CD4-positive, alpha-beta T cell treated with Interleukin-15 for 1 hour (primary cell): ENCODE data around the gene STK38.
"Not testable (repeated sequence)": the region's sequence is repeated elsewhere in the genome, so short reads cannot be mapped to it uniquely, and the experiment has no call there.

Experiments used
- DNase-seq: peaks from one replicate; pipeline ENCODE4 v3.0.0-alpha.2; 2020

Gene STK38

DNA sequence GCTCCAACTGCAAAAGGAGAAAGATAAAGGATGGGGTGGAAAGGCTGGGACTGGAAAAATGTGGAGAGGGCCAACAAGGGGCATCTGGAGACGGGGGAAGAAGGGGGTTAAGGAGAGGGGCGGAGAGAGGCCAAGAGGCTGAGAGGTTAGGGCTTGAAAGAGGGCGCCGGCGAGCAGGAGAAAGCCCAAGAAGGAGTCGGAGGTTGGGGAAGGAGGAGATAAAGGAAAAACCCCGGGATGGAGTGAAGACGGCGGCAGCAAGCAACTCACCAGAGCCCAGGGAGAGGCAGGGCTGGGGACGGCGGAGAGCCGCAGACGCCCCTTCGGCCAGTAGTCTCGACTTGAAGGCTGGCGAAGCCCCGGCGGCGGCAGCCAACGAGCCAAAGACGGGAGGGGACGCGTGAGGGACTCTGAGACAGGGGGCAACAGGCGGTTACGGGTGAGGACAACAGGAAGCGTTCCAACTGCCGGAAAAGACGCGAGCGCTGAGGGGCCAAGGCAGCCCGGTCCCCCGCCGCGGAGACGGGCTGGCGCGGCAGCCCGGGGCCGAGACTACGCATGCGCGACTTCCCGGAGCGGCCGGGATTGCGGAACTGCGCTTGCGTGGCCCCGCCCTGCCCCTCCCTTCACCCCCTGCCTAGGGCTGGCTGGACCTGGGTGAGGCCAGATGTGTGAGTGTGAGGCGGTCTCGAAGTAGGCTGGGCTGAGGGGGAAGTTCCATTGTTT, at the start of gene STK38:
Gene STK38, minus strand, starts transcription at position 560 of the 726 bp plus-strand sequence. CDS start 7,277 bp downstream, outside the sequence.
- peak; percentile 93 for DNase-seq

GRCh38 chr6:36596356-36596755, 49.1 kb upstream of the STK38 start:
- DNase-seq = no peak

DNA sequence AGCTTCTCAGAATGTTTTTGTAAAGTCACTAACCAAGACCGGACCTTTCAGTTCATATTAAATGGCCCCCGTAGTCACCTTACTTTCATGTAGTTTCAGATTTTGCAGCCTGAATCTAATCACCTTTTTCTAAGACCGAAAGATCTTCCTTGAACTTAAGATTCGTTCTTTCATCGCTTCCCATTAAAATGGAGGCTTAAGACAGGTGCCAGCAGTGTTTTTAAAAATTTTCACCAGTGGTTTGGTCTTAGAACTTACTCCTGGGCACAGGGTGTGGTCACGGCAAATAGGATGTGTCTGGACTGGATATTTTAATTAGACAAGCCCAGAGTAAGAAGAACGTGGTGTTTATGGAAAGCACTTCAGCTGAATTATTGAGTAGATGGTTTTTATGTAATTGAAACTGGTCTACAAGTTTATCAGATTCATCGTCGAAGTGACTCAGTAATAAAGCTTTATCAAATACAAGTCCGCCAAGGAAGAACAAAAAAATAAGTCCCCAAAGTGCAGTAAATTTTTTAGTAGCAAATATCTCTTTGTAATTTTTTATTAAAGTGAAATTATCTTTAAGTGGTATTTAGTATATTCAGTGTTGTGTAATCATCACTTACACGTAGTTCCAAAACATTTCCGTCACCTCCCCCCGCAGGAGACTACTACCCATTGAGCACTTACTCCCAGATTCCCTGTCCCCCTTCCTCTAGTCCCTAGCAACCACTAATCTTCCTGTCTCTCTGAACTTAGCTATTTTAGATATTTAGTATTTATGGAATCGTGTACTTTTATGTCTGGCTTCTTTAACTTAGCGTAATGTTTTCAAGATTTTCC, 47.8 kb upstream of the STK38 start:
- no peak for DNase-seq

DNA sequence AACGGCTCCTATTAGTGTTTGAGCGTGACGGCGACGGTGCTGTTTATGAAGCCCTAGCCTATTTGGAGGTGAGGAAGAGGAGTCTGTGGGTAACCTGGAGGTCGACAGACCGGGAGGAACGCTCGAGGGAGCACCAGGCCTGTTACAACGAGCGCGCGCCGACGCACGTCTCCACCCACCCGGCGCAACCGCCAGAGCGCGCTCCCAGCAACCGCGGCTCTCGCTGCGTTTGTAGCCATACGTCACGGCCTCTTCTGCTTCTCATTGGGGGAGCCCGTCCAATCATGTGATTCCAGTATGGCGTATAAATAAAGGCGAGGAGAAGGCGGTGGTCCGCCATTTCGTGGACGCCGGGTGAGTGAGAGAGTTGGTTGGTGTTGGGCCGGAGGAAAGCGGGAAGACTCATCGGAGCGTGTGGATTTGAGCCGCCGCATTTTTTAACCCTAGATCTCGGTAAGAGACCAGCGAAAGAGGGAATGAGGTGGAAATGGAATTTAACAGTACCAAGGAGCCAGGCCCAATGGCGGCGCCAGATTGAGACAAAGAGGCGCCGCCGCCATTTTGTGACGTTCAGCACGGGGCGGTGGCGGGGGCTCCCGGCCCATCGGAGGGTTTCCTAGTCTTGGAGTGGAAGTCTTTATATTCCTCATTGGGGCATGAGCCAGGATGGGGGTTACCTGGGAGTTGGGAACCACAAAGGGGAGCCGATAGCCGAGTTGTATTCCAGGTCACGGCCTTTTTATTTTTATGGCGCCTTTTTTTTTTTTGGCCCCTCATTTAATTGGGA, 46.9 kb upstream of the STK38 start, which contains the start of gene SRSF3:
Gene SRSF3, plus strand, starts transcription at position 334 of the 787 bp plus-strand sequence. CDS start 2,401 bp downstream, outside the sequence.
- peak; percentile 98 for DNase-seq

GRCh38 chr6:36593569-36594028, 46.3 kb upstream of the STK38 start:
- peak; percentile 51 for DNase-seq

GRCh38 chr6:36592221-36592655, 45.0 kb upstream of the STK38 start:
- peak; percentile 25 for DNase-seq

DNA sequence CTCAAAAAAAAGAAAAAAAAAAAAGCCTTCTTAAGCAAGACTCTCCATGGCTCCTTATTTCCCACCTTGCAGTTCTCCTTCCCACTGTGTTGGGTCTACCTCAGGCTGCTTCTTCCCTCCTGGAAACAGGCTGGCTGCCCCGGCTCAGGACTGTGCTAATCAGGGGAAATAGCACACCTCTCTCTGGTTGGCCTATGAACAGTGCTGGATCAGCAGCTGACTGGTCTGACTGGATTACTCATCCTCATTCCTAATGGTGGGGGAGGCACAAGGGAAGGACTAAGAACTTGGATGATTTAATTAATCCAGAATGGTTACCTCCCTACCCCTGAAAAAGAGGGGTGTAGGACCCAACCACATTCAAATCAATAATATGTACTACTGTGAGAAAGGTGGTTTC, 43.0 kb upstream of the STK38 start:
- no peak for DNase-seq

DNA sequence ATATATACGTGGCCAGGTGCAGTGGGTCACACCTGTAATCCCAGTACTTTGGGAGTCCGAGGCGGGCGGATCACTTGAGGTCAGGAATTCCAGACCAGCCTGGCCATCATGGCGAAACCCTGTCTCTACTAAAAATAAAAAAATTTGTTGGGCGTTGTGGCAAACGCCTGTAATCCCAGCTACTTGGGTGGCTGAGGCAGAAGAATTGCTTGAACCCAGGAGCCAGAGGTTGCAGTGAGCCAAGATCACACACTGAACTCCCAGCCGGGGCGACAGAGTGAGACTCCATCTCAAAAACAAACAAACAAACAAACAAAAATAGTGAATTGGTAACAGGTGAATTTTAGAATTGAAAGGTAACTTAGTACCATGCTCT, 41.7 kb upstream of the STK38 start:
- not testable (repeated sequence) for DNase-seq

- no peak for DNase-seq
Observed at GRCh38 chr6:36586606-36587005, 39.3 kb upstream of the STK38 start.

GRCh38 chr6:36581716-36582115, 34.4 kb upstream of the STK38 start:
- DNase-seq = no peak

DNA sequence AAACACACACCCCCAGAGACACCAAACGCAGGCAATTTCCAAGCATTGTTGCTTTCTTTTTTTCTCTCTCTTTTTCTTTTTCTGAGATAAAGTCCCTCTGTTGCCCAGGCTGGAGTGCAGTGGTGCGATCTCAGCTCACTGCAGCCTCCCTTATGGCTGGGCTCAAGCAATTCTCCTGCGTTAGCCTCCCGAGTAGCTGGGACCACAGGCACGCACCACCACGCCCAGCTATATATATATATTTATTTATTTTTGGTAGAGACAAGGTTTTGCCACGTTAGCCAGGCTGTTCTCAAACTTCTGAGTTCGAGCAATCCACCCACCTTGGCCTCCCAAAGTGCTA, 32.9 kb upstream of the STK38 start:
- DNase-seq = no peak

DNA sequence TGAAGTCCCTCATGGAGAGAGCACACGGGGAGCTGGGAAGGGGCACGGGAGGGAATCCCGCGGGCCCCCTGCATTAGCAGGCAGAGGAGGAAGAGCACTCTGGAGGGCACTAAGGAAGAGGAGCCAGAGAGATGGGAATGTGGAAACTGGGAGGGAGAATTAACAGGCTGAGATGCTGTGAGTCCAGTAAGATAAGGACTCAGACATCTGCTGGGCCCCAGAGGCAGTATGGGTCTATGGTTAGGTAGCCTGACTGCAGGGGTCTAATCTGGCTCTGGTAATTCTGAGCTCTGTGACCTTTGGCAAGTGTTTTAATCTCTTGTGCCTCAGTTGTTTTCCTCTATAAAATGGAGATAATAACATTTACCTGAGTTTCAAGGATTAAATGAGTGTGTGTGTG, 31.2 kb upstream of the STK38 start:
- DNase-seq = no peak

- DNase-seq = no peak
Observed at GRCh38 chr6:36578030-36578429, 30.8 kb upstream of the STK38 start.

DNA sequence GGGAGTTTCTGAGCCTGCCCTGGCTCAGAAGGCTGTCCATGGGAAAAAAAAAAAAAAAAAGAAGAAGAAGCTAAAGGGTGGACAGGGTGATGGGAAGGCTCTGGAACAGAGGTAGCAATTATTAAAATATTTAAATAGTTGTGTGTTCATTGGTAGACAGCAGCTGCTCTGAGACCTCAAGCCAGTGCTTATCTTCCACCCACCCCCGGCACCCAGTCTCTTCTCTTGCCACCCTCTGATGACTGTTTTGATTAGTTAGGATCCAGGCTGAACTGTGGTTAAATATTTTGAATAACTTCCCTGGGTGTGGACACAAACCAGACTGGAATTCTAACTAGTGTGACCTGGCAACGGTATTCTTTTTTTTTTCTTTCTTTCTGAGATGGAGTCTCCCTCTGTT, 30.0 kb upstream of the STK38 start:
- DNase-seq = no peak

GRCh38 chr6:36576578-36576977, 29.3 kb upstream of the STK38 start:
- DNase-seq = no peak

GRCh38 chr6:36574679-36575078, 27.4 kb upstream of the STK38 start:
- DNase-seq = no peak

- DNase-seq = not testable (repeated sequence)
Observed at GRCh38 chr6:36572353-36573311, 25.4 kb upstream of the STK38 start.

GRCh38 chr6:36571122-36572043, 24.1 kb upstream of the STK38 start:
- no peak for DNase-seq

DNA sequence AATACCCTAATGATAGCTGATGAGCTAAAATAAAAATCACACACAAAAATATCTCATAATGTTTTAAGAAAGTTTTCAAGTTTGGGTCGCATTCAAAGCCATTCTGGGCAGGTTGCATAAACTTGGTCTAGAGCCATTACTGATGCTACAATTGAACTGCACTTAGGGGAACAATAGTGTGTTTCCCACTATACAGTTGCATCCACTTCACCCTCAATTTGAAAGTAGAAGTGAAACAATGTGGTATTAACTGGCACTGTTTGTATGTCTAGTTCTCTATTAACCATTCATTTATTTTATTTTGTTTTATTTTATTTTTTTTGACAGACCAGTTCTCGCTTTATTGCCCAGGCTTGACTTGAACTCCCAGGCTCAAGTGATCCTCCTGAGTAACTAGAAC, 23.0 kb upstream of the STK38 start:
- DNase-seq = no peak

DNA sequence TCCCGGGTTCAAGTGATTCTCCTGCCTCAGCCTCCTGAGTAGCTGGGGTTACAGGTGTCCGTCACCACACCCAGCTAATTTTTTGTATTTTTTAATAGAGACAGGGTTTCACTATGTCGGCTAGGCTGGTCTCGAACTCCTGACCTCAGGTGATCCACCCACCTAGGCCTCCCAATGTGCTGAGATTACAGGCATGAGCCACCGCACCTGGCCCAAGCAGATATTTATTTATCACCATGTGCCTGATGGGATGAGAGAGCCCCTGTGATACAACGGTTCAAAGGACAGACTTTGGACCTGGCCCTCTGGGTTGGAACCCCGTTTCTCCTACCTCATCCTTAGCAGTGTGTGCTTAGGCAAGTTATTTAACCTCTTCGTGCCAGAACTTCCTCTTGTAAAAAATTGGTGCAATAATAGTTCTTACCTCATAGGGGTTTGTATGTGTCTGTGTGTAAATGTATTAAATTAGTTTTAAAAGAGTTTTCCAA, 19.2 kb upstream of the STK38 start:
- DNase-seq = no peak

- DNase-seq = no peak
Observed at GRCh38 chr6:36563928-36564284, 16.6 kb upstream of the STK38 start.
